ENCODE data around the gene LYST.

- TF ChIP-seq, protein P1, sequence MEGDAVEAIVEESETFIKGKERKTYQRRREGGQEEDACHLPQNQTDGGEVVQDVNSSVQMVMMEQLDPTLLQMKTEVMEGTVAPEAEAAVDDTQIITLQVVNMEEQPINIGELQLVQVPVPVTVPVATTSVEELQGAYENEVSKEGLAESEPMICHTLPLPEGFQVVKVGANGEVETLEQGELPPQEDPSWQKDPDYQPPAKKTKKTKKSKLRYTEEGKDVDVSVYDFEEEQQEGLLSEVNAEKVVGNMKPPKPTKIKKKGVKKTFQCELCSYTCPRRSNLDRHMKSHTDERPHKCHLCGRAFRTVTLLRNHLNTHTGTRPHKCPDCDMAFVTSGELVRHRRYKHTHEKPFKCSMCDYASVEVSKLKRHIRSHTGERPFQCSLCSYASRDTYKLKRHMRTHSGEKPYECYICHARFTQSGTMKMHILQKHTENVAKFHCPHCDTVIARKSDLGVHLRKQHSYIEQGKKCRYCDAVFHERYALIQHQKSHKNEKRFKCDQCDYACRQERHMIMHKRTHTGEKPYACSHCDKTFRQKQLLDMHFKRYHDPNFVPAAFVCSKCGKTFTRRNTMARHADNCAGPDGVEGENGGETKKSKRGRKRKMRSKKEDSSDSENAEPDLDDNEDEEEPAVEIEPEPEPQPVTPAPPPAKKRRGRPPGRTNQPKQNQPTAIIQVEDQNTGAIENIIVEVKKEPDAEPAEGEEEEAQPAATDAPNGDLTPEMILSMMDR (IDR thresholded peaks at IDR 0.05; ENCODE audit: insufficient read depth, low read length) = no peak
- TF ChIP-seq POLR2AphosphoS5 (IDR thresholded peaks at IDR 0.05; ENCODE audit: low read depth) (no peak), SPI1 (IDR thresholded peaks at IDR 0.05; ENCODE audit: borderline replicate concordance, low read depth) (no peak), REST (IDR thresholded peaks at IDR 0.05; ENCODE audit: insufficient replicate concordance, low read depth) (no peak)
Observed at GRCh38 chr1:235783148-235783776, 83.4 kb downstream of the LYST start.
